ENCODE measurements around the gene CRMP1. TPM values are rescaled to one million over a fixed set of nuclear protein-coding genes. Genes with fewer than 3 reads are reported as not detected.
A peak's percentile ranks its signal among the peaks of the same experiment; 100 is the strongest.

CRMP1 gene
- total and polyA plus RNA-seq, 2 experiments from 2014 or later = 1.3 TPM; not detected in 1

DNA sequence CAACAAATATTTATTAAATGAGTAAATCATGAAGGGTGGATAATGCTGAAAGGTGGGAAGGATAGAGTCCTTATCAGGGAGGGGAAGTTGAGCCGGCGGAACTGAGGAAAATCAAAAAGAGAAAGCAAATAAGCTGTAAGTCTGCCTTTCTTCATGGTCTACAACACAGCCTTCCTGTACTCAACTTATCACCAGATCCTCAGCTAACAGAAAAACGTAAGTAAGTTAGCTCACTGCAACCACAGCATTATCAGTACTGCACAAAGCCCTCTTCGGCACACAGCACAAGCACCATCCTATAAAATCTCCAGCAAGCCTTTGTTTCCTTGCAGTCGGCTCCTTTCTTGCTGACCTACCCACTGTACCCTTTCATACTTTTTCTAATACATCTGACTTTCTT is 70.3 kb downstream of the CRMP1 start:
- Histone ChIP-seq H3K9ac (no peak overlapping the region), H3K27ac (no peak overlapping the region), H3K27me3 (replicated peaks; ENCODE audit: insufficient read depth) (no peaks in the 10 kb centered on the region), H3K4me2 (ENCODE audit: unreplicated experiment) (no peak overlapping the region), H2AFZ (no peak overlapping the region), H3K4me1 (ENCODE audit: insufficient read depth) (0 out of 2 replicates have a peak, but pooled peaks cover 9% of the 10 kb centered on the region), H3K79me2 (ENCODE audit: insufficient read depth) (no peaks in the 10 kb centered on the region), H3F3A (ENCODE audit: insufficient read depth) (peaks cover 5% of the 10 kb centered on the region; the same call in 1 of the 2 replicates), H3K9me3 (ENCODE audit: low read depth) (no peaks in the 10 kb centered on the region), H3K4me3 (no peak overlapping the region), H3K36me3 (ENCODE audit: low read depth) (peaks cover 28% of the 10 kb centered on the region; the same call in 1 of the 2 replicates), H4K20me1 (ENCODE audit: insufficient read depth) (no peaks in the 10 kb centered on the region; the same call in 1 of the 2 replicates), H3K9me2 (ENCODE audit: insufficient read depth) (no peaks in the 10 kb centered on the region)
- in situ Hi-C loops (cut with MboI) = loop anchor here (25.0 kb wide), 1 partner anchor 785 kb away; no protein-coding TSS in a partner anchor
- TF ChIP-seq EZH2phosphoT487 (IDR thresholded peaks at IDR 0.05; ENCODE audit: insufficient read depth, low read depth) (no peak), EZH2 (IDR thresholded peaks at IDR 0.05; ENCODE audit: insufficient read depth, poor library complexity, severe bottlenecking) (no peak)
- WGBS, 2 experiments (ENCODE audit: low coverage in 1 of 2, low lambda C conversion rate in 2 of 2, missing lambda C conversion rate in 2 of 2) = 95% methylated on average over 5 of the region's 5 CpGs
- no peak for DNase-seq

DNA sequence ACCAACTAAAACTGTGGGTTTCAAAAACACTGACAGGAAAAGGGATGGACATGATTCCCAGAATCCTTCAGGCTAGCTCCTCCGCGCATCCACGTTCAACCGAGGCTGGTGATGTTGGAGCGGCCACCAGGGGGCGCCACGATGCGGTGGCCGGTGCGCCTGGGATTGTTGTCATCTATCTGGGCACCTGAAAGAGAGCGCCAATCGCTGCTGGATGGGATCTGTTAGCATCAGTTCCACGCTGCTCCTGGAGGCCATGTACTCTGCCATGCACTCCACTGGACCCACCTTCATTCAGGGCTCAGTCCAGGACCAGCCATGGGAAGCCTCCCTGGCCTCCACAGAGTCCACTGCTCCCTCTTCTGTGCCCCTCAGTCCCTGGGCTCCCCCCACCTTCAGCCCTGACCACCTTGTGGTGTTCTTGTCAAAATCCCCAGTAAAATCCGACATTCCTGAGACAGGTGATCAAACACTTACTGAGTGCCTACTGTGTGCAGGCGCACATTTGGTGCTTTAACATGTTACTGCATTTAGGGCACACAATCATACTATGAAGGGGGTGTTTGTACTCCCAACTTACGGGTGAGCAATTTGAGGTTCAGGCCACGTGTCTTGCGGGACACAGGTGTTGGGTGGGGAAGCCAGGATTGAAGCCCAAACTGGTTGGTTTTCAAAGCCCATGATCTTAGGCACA is 71.1 kb downstream of the CRMP1 start:
- peak; percentile 38 for DNase-seq
- no peaks in the 10 kb centered on the region; the same call in 1 of the 2 replicates for H4K20me1 ChIP-seq (ENCODE audit: insufficient read depth)
- no peaks in the 10 kb centered on the region for H3K79me2 ChIP-seq (ENCODE audit: insufficient read depth)
- in situ Hi-C loops (cut with MboI) = loop anchor here (25.0 kb wide), 1 partner anchor 785 kb away; no protein-coding TSS in a partner anchor
- peaks cover 33% of the 10 kb centered on the region; the same call in 1 of the 2 replicates for H3K36me3 ChIP-seq (ENCODE audit: low read depth)
- WGBS, 2 experiments (ENCODE audit: low coverage in 1 of 2, low lambda C conversion rate in 2 of 2, missing lambda C conversion rate in 2 of 2) = 72 to 73% methylated on average over 18 of the region's 18 CpGs
- peaks cover 5% of the 10 kb centered on the region; the same call in 1 of the 2 replicates for H3F3A ChIP-seq (ENCODE audit: insufficient read depth)
- H3K9ac ChIP-seq = no peak overlapping the region
- H3K4me1 ChIP-seq (ENCODE audit: insufficient read depth) = 0 out of 2 replicates have a peak, but pooled peaks cover 2% of the 10 kb centered on the region
- no peaks in the 10 kb centered on the region for H3K27me3 ChIP-seq (replicated peaks; ENCODE audit: insufficient read depth)
- H3K27ac ChIP-seq = no peak overlapping the region
- no peaks in the 10 kb centered on the region for H3K9me3 ChIP-seq (ENCODE audit: low read depth)
- TF ChIP-seq EZH2phosphoT487 (IDR thresholded peaks at IDR 0.05; ENCODE audit: insufficient read depth, low read depth) (no peak), EZH2 (IDR thresholded peaks at IDR 0.05; ENCODE audit: insufficient read depth, poor library complexity, severe bottlenecking) (no peak)
- no peak overlapping the region for H2AFZ ChIP-seq
- H3K4me3 ChIP-seq = no peak overlapping the region
- H3K9me2 ChIP-seq (ENCODE audit: insufficient read depth) = no peaks in the 10 kb centered on the region
- no peak overlapping the region for H3K4me2 ChIP-seq (ENCODE audit: unreplicated experiment)

DNA sequence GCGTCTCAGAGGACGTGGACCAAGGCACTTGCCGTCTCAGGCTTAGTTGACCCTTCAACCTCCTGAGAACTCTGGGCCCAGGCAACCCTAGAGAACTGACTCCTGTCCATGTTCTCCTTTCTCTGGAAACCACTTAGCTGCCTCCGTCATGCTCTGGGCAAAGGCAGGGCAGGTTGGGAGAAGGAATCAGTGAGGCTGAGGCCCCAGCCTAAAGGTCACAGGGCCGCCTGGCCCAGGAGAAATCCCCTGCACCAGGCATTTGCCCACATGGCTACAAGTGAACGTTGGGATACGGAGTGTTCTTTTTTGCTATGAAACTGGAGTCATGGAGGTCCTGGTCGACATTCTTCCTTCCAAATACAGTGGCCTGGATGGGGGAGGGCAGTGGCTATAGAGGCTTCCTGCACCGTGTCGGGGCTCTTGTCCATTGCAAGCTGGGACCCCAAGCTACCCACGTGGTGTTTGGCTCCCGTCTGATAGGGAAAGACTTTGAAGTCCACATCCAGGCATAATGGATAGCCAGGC is 76.0 kb downstream of the CRMP1 start:
- H3K9me2 ChIP-seq (ENCODE audit: insufficient read depth) = no peaks in the 10 kb centered on the region
- H3K36me3 ChIP-seq (ENCODE audit: low read depth) = peaks cover 25% of the 10 kb centered on the region; the same call in 1 of the 2 replicates
- H3K27ac ChIP-seq = no peak overlapping the region
- 0 out of 2 replicates have a peak, but pooled peaks cover 4% of the 10 kb centered on the region for H3F3A ChIP-seq (ENCODE audit: insufficient read depth)
- H3K4me2 ChIP-seq (ENCODE audit: unreplicated experiment) = no peak overlapping the region
- no peak for TF ChIP-seq EZH2 (IDR thresholded peaks at IDR 0.05; ENCODE audit: insufficient read depth, poor library complexity, severe bottlenecking)
- TF ChIP-seq EZH2phosphoT487 (IDR thresholded peaks at IDR 0.05; ENCODE audit: insufficient read depth, low read depth) = no peak
- 90 to 91% methylated on average over 12 of the region's 12 CpGs for WGBS, 2 experiments (ENCODE audit: low coverage in 1 of 2, low lambda C conversion rate in 2 of 2, missing lambda C conversion rate in 2 of 2)
- no peaks in the 10 kb centered on the region for H3K4me1 ChIP-seq (ENCODE audit: insufficient read depth)
- H3K27me3 ChIP-seq (replicated peaks; ENCODE audit: insufficient read depth) = no peaks in the 10 kb centered on the region
- H3K4me3 ChIP-seq = no peak overlapping the region
- H3K9me3 ChIP-seq (ENCODE audit: low read depth) = no peaks in the 10 kb centered on the region
- H4K20me1 ChIP-seq (ENCODE audit: insufficient read depth) = no peaks in the 10 kb centered on the region; the same call in 1 of the 2 replicates
- in situ Hi-C loops (cut with MboI) = loop anchor here (25.0 kb wide), 1 partner anchor 780 kb away; no protein-coding TSS in a partner anchor
- H3K9ac ChIP-seq = no peak overlapping the region
- no peak overlapping the region for H2AFZ ChIP-seq
- DNase-seq = no peak
- no peaks in the 10 kb centered on the region for H3K79me2 ChIP-seq (ENCODE audit: insufficient read depth)

DNA sequence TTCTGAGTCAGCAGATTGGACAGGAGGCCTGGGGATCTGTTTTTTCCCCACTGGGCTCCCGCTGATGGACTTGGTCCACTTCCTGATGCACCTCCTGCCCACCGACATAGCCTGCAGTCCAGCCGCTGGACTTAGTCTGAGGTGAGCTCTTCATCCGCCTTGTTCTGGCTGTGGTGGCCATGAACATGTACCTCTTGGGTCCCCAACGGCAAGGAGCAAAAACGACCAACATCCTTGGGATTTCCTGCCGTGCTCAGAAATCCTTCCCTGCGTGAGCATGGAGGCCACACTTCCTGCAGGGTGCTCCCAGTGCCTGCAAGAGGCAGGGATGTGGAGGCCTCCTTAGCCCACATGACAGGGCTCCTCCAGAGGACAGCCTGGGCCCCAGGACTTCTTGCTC is 76.8 kb downstream of the CRMP1 start:
- Histone ChIP-seq H3K79me2 (ENCODE audit: insufficient read depth) (no peaks in the 10 kb centered on the region), H3K36me3 (ENCODE audit: low read depth) (peaks cover 23% of the 10 kb centered on the region; the same call in 1 of the 2 replicates), H4K20me1 (ENCODE audit: insufficient read depth) (no peaks in the 10 kb centered on the region; the same call in 1 of the 2 replicates), H3K9me2 (ENCODE audit: insufficient read depth) (no peaks in the 10 kb centered on the region), H3K27me3 (replicated peaks; ENCODE audit: insufficient read depth) (no peaks in the 10 kb centered on the region), H3K9ac (no peak overlapping the region), H3K4me3 (no peak overlapping the region), H3K9me3 (ENCODE audit: low read depth) (no peaks in the 10 kb centered on the region), H3F3A (ENCODE audit: insufficient read depth) (0 out of 2 replicates have a peak, but pooled peaks cover 4% of the 10 kb centered on the region), H3K4me1 (ENCODE audit: insufficient read depth) (no peaks in the 10 kb centered on the region), H2AFZ (no peak overlapping the region), H3K4me2 (ENCODE audit: unreplicated experiment) (no peak overlapping the region), H3K27ac (no peak overlapping the region)
- WGBS, 2 experiments (ENCODE audit: low coverage in 1 of 2, low lambda C conversion rate in 2 of 2, missing lambda C conversion rate in 2 of 2) = 89 to 91% methylated on average over 8 of the region's 8 CpGs
- DNase-seq = no peak
- no peak for TF ChIP-seq EZH2phosphoT487 (IDR thresholded peaks at IDR 0.05; ENCODE audit: insufficient read depth, low read depth)
- no peak for TF ChIP-seq EZH2 (IDR thresholded peaks at IDR 0.05; ENCODE audit: insufficient read depth, poor library complexity, severe bottlenecking)
- in situ Hi-C loops (cut with MboI) = loop anchor here (25.0 kb wide), 1 partner anchor 779 kb away; no protein-coding TSS in a partner anchor
